ENCODE measurements around the gene TTC9B. TPM values are rescaled to one million over a fixed set of nuclear protein-coding genes. Genes with fewer than 3 reads are reported as not detected.

Gene TTC9B
- total RNA-seq, 3 donors from 2014 or later, result not detected

Other genes with a start within 250 kb of the TTC9B start
- 100 to 1,000 TPM; 279 to 293 (median 280) TPM for gene PSMC4, start 247.2 kb downstream of the TTC9B start, total RNA-seq
- gene ZNF546, start 221.3 kb downstream of the TTC9B start, total RNA-seq, result 1 to 10 TPM; 2.2 to 2.8 (median 2.6) TPM
- gene ZNF780B, start 162.2 kb downstream of the TTC9B start, total RNA-seq, result 10 to 100 TPM; 15.2 to 17.8 (median 17.0) TPM
- 10 to 100 TPM; 14.3 to 15.4 (median 14.4) TPM for gene ZNF780A, start 127.4 kb downstream of the TTC9B start, total RNA-seq
- gene MAP3K10, start 27.0 kb downstream of the TTC9B start, total RNA-seq, result 10 to 100 TPM; 15.8 to 18.8 (median 16.4) TPM
- gene CCNP, start 8.3 kb upstream of the TTC9B start, total RNA-seq, result under 1 TPM in 2 of 3 donors, not detected in 1; 0.32 to 0.43 TPM
- gene AKT2, start 67.0 kb upstream of the TTC9B start, total RNA-seq, result 100 to 1,000 TPM; 147 to 158 (median 151) TPM
- gene C19orf47, start 130.0 kb upstream of the TTC9B start, total RNA-seq, result 10 to 100 TPM; 27.2 to 31.5 (median 31.3) TPM
- gene PLD3, start 130.3 kb upstream of the TTC9B start, total RNA-seq, result 10 to 100 TPM; 28.6 to 38.6 (median 33.4) TPM
- gene HIPK4, start 171.8 kb upstream of the TTC9B start, total RNA-seq, result under 1 TPM in 1 of 3 donors, not detected in 2; 0.08 TPM
- under 1 TPM; 0.71 to 0.82 (median 0.79) TPM for gene PRX, start 195.0 kb upstream of the TTC9B start, total RNA-seq
- gene SERTAD1, start 207.6 kb upstream of the TTC9B start, total RNA-seq, result 10 to 100 TPM; 24.2 to 33.9 (median 33.7) TPM
- gene SERTAD3, start 226.0 kb upstream of the TTC9B start, total RNA-seq, result 1 to 10 TPM; 6.4 to 9.5 (median 6.8) TPM
- gene BLVRB, start 247.4 kb upstream of the TTC9B start, total RNA-seq, result 10 to 100 TPM; 17.0 to 19.2 (median 18.1) TPM
- gene SPTBN4, start 248.6 kb upstream of the TTC9B start, total RNA-seq, result 1 to 10 TPM; 1.2 to 2.1 (median 1.8) TPM

Data from activated T-cell treated with anti-CD3 and anti-CD28 coated beads, Interleukin-2, amount 50 U/mL, for 4 hours (primary cell).